K562 (cell line): ENCODE results near the gene METTL15.

Experiments used
- ESRRA ChIP-seq: fragments of 450-650 bp; IDR thresholded peaks from 2 replicates; pipeline ENCODE4 v1.6.1; 2014; ENCODE audit warnings: low read depth, mild to moderate bottlenecking, moderate library complexity, borderline replicate concordance
- EWSR1 ChIP-seq: fragments of 450-650 bp; IDR thresholded peaks from 2 replicates; pipeline ENCODE4 v1.6.1; 2018; ENCODE audit warnings: borderline replicate concordance, mild to moderate bottlenecking, low read depth, moderate library complexity; ENCODE audit not compliant: partially characterized antibody
- FOSL1 ChIP-seq: fragments of 200-800 bp; sonication (Bioruptor generic); conservative IDR thresholded peaks from 2 replicates; pipeline ENCODE4 v1.6.1; 2016; ENCODE audit warnings: missing genetic modification characterization, missing compliant biosample characterization
- GTF3C2 ChIP-seq: IDR thresholded peaks from 3 replicates; pipeline ENCODE4 v1.6.1; 2011; ENCODE audit warnings: borderline replicate concordance, mild to moderate bottlenecking, moderate library complexity; ENCODE audit not compliant: insufficient read length; ENCODE audit errors: extremely low read depth
- MAX ChIP-seq: sonication (generic); formaldehyde crosslinking; IDR thresholded peaks from 2 replicates; pipeline ENCODE4 v1.9.0; 2022; ENCODE audit warnings: mild to moderate bottlenecking, missing genetic modification reagents
- NELFE ChIP-seq: IDR thresholded peaks from 2 replicates; pipeline ENCODE4 v1.6.1; 2011; ENCODE audit warnings: mild to moderate bottlenecking; ENCODE audit not compliant: insufficient read depth, insufficient read length
- PHTF2 ChIP-seq: fragments of 250-450 bp; sonication (Bioruptor Pico); IDR thresholded peaks from 2 replicates; pipeline ENCODE4 v1.5.0; 2021; ENCODE audit warnings: mild to moderate bottlenecking
- ZNF512 ChIP-seq: IDR thresholded peaks from 2 replicates; pipeline ENCODE4 v1.6.1; 2016; ENCODE audit warnings: missing genetic modification characterization, missing compliant biosample characterization

GRCh38 chr11:28337701-28338100, 229.5 kb downstream of the METTL15 start:
- TF ChIP-seq GTF3C2 = no peak
- TF ChIP-seq FOSL1 (tag) = no peak
- TF ChIP-seq EWSR1 = no peak
- no peak for TF ChIP-seq PHTF2 (CRISPR knock-in tag)
- no peak for TF ChIP-seq ESRRA
- TF ChIP-seq ZNF512 (tag) = no peak
- TF ChIP-seq NELFE = no peak
- TF ChIP-seq MAX (CRISPR knock-in tag) = no peak
